ENCODE measurements around the gene NUDT16.

DNA sequence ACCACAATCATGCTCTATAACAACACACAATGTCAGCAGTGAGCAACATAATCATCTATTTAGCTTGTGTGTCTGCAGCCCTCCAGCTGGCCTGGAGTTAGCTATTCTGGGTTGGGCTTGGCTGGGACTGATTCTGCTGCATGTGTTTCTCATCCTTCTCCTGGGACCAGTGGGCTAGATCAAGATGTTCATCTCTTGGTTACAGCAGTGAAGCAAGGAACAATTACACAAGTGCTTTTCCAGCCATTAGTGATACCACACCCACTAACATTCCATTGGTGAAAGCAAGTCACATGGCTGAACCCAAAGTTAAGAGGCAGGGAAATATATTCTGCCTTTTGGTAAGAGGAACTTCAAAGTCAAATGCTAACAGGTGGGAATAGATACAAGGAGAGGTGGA lies 14.6 kb downstream of the NUDT16 start:
- no peak for TF ChIP-seq POLR2AphosphoS5 (IDR thresholded peaks at IDR 0.05; ENCODE audit: low read depth, low read length)
- TF ChIP-seq, protein P1, sequence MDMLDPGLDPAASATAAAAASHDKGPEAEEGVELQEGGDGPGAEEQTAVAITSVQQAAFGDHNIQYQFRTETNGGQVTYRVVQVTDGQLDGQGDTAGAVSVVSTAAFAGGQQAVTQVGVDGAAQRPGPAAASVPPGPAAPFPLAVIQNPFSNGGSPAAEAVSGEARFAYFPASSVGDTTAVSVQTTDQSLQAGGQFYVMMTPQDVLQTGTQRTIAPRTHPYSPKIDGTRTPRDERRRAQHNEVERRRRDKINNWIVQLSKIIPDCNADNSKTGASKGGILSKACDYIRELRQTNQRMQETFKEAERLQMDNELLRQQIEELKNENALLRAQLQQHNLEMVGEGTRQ (IDR thresholded peaks at IDR 0.05; ENCODE audit: low read length): no peak
- no peak for TF ChIP-seq CTCF (IDR thresholded peaks at IDR 0.05; ENCODE audit: control extremely low read depth in 1 of 3, insufficient read depth in 1 of 3, low read depth in 1 of 3, low read length in 3 of 3)
